Measurements from ENCODE around the gene TFPI. TPM values are rescaled to one million over a fixed set of nuclear protein-coding genes. Genes with fewer than 3 reads are reported as not detected.
"Not testable (repeated sequence)": the region's sequence is repeated elsewhere in the genome, so short reads cannot be mapped to it uniquely, and the experiment has no call there.

Gene TFPI
- total and polyA plus RNA-seq, 9 donors, result 23.3 to 98.0 (median 48.8) TPM

DNA sequence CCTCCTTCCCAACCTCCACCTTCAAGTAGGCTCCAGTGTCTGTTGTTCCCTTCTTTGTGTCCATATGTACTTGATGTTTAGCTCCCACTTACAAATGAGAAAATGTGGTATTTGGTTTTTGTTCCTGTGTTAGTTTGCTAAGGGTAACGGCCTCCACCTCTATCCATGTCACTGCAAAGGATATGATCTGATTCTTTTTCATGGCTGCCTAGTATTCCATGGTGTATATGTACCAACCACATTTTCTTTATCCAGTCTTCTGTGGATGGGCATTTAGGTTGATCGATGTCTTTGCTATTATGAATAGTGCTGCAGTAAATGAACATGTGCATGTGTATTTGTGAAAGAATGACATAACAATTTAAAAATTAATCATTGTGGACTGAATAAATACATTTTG lies 19.5 kb upstream of the TFPI start:
- Histone ChIP-seq H3K9me3 (no peaks in the 10 kb centered on the region), H3K4me1 (ENCODE audit: insufficient read depth) (no peaks in the 10 kb centered on the region), H3K27ac (no peak overlapping the region), H3K27me3 (no peaks in the 10 kb centered on the region), H3K4me3 (no peak overlapping the region), H3K36me3 (no peaks in the 10 kb centered on the region)
- intact Hi-C loops (cut with DNase I), result loop anchor here in 2 of 4 donors (5.0 to 10.0 kb wide), 2 partner anchors 41 to 59 kb away; no protein-coding TSS in a partner anchor
- 97 to 98% (median 97%) methylated on average over 2 of the region's 2 CpGs for WGBS, 3 donors
- TF ChIP-seq EP300 (IDR thresholded peaks at IDR 0.05), result no peak
- no peak for TF ChIP-seq POLR2A (IDR thresholded peaks at IDR 0.05)
- TF ChIP-seq, protein P1, sequence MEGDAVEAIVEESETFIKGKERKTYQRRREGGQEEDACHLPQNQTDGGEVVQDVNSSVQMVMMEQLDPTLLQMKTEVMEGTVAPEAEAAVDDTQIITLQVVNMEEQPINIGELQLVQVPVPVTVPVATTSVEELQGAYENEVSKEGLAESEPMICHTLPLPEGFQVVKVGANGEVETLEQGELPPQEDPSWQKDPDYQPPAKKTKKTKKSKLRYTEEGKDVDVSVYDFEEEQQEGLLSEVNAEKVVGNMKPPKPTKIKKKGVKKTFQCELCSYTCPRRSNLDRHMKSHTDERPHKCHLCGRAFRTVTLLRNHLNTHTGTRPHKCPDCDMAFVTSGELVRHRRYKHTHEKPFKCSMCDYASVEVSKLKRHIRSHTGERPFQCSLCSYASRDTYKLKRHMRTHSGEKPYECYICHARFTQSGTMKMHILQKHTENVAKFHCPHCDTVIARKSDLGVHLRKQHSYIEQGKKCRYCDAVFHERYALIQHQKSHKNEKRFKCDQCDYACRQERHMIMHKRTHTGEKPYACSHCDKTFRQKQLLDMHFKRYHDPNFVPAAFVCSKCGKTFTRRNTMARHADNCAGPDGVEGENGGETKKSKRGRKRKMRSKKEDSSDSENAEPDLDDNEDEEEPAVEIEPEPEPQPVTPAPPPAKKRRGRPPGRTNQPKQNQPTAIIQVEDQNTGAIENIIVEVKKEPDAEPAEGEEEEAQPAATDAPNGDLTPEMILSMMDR (IDR thresholded peaks at IDR 0.05), result no peak
- no peak for DNase-seq

DNA sequence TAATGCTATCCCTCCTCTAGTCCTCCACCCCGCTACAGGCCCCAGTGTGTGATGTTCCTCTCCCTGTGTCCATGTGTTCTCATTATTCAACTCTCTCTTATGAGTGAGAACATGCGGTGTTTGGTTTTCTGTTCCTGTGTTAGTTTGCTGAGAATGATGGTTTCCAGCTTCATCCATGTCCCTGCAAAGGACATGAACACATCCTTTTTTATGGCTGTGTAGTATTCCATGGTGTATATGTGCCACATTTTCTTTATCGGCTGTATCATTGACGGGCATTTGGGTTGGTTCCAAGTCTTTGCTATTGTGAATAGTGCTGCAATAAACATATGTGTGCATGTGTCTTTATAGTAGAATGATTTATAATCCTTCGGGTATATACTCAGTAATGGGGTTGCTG lies 17.8 kb upstream of the TFPI start:
- H3K9me3 ChIP-seq; H3K4me3 ChIP-seq; H3K27ac ChIP-seq; H3K27me3 ChIP-seq; DNase-seq; H3K36me3 ChIP-seq; H3K4me1 ChIP-seq (ENCODE audit: insufficient read depth): not testable (repeated sequence)
- intact Hi-C loops (cut with DNase I), result loop anchor here in 2 of 4 donors (5.0 to 10.0 kb wide), 2 partner anchors 40 to 57 kb away; no protein-coding TSS in a partner anchor
- 95 to 97% (median 97%) methylated on average over 5 of the region's 5 CpGs for WGBS, 3 donors

DNA sequence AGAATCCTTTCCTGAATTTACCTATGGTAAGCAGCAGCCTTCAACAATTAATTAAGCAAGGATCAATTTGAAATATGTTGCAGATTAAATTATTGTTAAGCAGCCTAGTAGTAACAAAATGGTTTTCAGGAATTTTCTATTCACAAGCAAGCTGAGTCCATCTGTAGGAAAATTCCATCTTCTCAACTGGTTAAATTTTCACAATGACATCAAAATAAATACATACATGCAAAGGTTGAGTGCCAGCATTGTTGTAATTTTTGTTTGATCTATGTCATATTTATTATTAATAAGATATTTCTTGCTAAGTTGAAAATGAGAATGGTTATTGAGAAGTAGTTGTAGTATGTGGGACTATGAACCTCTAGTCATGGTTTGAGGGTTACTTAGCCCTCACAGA lies 15.3 kb upstream of the TFPI start:
- H3K27me3 ChIP-seq, result no peaks in the 10 kb centered on the region
- intact Hi-C loops (cut with DNase I), result no loop called here
- H3K9me3 ChIP-seq, result no peaks in the 10 kb centered on the region
- no peaks in the 10 kb centered on the region for H3K4me1 ChIP-seq (ENCODE audit: insufficient read depth)
- no peak overlapping the region for H3K27ac ChIP-seq
- no peak for DNase-seq
- TF ChIP-seq EP300 (IDR thresholded peaks at IDR 0.05) (no peak), POLR2A (IDR thresholded peaks at IDR 0.05) (no peak)
- TF ChIP-seq, protein P1 (IDR thresholded peaks at IDR 0.05), result no peak
- no peak overlapping the region for H3K4me3 ChIP-seq
- no peaks in the 10 kb centered on the region for H3K36me3 ChIP-seq

DNA sequence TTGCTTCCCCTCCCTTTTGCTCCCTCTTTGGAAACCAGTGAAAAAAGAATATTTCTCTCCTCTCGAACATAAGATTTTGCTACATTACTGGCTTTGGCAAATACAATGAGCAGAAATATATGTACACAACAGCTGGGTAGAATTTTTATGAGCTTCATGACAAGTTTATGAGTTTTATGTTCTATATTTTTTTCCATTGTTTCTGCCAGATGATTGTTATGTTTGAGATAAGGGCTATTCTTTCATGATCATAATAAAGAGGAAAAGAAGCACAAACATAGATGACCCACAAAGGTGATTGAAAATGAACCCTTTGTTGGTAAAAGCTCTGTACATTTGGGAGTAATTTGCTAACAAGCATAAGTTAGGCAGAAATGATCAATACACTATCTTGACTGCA lies 14.8 kb upstream of the TFPI start:
- 57 to 70% (median 64%) methylated on average over 1 of the region's 1 CpG for WGBS, 3 donors
- no peak overlapping the region for H3K27ac ChIP-seq
- H3K4me3 ChIP-seq, result no peak overlapping the region
- H3K36me3 ChIP-seq, result no peaks in the 10 kb centered on the region
- H3K9me3 ChIP-seq, result no peaks in the 10 kb centered on the region
- DNase-seq, result no peak
- H3K4me1 ChIP-seq (ENCODE audit: insufficient read depth), result no peaks in the 10 kb centered on the region
- TF ChIP-seq, protein P1 (IDR thresholded peaks at IDR 0.05), result no peak
- no peak for TF ChIP-seq EP300 (IDR thresholded peaks at IDR 0.05)
- TF ChIP-seq POLR2A (IDR thresholded peaks at IDR 0.05), result no peak
- no peaks in the 10 kb centered on the region for H3K27me3 ChIP-seq
- intact Hi-C loops (cut with DNase I), result no loop called here

DNA sequence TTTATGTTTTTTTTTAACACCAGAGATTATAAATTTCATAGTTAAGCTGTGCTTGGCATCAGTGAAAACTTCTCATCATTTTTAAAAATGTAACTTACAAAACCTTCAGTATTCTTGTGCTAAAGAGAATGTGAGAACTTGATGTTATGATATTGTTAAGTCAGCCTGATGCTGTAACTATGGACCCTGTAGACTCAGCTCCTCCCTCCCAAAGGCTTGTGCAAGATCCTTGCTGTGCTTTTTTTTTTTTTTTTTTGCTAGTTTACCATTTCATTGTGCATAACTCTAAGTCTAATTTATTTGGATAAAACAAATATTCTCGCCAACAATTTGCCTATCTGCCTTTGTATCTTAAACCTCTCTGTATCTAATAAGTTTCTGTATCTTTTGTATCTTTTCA lies 12.9 kb upstream of the TFPI start:
- Histone ChIP-seq H3K27ac (no peak overlapping the region), H3K36me3 (no peaks in the 10 kb centered on the region), H3K27me3 (no peaks in the 10 kb centered on the region), H3K4me3 (no peak overlapping the region), H3K9me3 (no peaks in the 10 kb centered on the region), H3K4me1 (ENCODE audit: insufficient read depth) (no peaks in the 10 kb centered on the region)
- DNase-seq, result no peak
- intact Hi-C loops (cut with DNase I), result no loop called here
- WGBS, 3 donors, result 89 to 98% (median 92%) methylated on average over 1 of the region's 1 CpG
- TF ChIP-seq, protein P1 (IDR thresholded peaks at IDR 0.05), result no peak
- TF ChIP-seq POLR2A (IDR thresholded peaks at IDR 0.05) (no peak), EP300 (IDR thresholded peaks at IDR 0.05) (no peak)
